Osteocyte (in vitro differentiated cells): ENCODE results near the gene TRIO. TPM values are rescaled to one million over a fixed set of nuclear protein-coding genes. Genes with fewer than 3 reads are reported as not detected.

Source experiments
- DNase-seq: peaks from one replicate; pipeline ENCODE4 v3.0.0; 2021; ENCODE audit warnings: mixed read lengths; ENCODE audit not compliant: unreplicated experiment; ENCODE audit errors: extremely low spot score
- H3K27ac Mint-ChIP-seq: one replicate; pipeline ENCODE4 v1.8.0; 2021; ENCODE audit warnings: mild to moderate bottlenecking, mixed read lengths; ENCODE audit not compliant: unreplicated experiment
- H3K27me3 Mint-ChIP-seq: one replicate; pipeline ENCODE4 v1.8.0; 2021; ENCODE audit warnings: mixed read lengths; ENCODE audit not compliant: unreplicated experiment
- H3K36me3 Mint-ChIP-seq: one replicate; pipeline ENCODE4 v1.8.0; 2021; ENCODE audit warnings: mixed read lengths; ENCODE audit not compliant: unreplicated experiment
- H3K4me1 Mint-ChIP-seq: one replicate; pipeline ENCODE4 v1.8.0; 2021; ENCODE audit warnings: mixed read lengths; ENCODE audit not compliant: unreplicated experiment
- H3K4me3 Mint-ChIP-seq: one replicate; pipeline ENCODE4 v1.8.0; 2021; ENCODE audit warnings: mild to moderate bottlenecking, moderate library complexity, mixed read lengths; ENCODE audit not compliant: unreplicated experiment
- H3K9me3 Mint-ChIP-seq: one replicate; pipeline ENCODE4 v1.8.0; 2021; ENCODE audit warnings: mixed read lengths; ENCODE audit not compliant: unreplicated experiment
- total RNA-seq: library from RNA; stranded (reverse); gene quantifications from 2 replicates; pipeline ENCODE4 v1.2.1, GENCODE V29; 2021
- TF ChIP-seq, protein P1 (sequence below): fragments of 200-600 bp; sonication (generic); IDR thresholded peaks from 2 replicates; pipeline ENCODE4 v1.5.0; 2021; ENCODE audit warnings: antibody characterized with exemption, mild to moderate bottlenecking, moderate library complexity

The TRIO gene
- total RNA-seq, 1 donor from 2014 or later, result 336 TPM

DNA sequence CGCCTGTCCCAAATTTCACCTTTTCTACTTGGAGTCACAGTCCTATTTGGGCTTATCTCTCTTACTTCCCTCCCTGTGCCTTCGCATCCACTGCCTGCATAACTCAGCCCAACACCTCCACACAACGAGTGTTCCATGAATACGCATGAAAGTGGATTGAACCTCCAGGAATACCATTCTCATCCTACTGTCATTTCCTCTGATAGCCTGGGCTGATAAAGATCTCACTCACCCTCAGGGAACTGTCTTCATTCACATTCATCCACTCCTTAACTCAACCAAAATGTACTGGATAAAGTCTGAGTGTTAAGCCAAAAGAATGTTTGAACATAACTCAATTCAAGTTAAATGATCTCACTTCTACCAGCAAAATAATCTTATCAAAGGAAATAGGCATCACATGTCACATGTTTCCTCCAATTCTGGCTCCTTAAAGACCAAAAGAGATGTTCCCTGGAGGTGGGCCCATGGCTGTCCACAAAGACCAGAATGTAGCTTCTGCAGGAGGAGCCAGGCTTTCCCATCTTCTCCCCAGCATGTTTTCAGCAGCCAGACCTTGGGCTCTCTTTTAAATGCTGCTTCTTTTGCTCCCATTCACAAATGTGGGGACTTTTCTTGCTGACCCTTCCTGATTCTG lies 28.4 kb upstream of the TRIO start:
- TF ChIP-seq, protein P1, sequence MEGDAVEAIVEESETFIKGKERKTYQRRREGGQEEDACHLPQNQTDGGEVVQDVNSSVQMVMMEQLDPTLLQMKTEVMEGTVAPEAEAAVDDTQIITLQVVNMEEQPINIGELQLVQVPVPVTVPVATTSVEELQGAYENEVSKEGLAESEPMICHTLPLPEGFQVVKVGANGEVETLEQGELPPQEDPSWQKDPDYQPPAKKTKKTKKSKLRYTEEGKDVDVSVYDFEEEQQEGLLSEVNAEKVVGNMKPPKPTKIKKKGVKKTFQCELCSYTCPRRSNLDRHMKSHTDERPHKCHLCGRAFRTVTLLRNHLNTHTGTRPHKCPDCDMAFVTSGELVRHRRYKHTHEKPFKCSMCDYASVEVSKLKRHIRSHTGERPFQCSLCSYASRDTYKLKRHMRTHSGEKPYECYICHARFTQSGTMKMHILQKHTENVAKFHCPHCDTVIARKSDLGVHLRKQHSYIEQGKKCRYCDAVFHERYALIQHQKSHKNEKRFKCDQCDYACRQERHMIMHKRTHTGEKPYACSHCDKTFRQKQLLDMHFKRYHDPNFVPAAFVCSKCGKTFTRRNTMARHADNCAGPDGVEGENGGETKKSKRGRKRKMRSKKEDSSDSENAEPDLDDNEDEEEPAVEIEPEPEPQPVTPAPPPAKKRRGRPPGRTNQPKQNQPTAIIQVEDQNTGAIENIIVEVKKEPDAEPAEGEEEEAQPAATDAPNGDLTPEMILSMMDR, result no peak
- no peaks in the 10 kb centered on the region for H3K27me3 Mint-ChIP-seq
- H3K27ac Mint-ChIP-seq, result no peak overlapping the region
- no peak for DNase-seq
- H3K9me3 Mint-ChIP-seq, result no peaks in the 10 kb centered on the region
- H3K4me3 Mint-ChIP-seq, result no peak overlapping the region
- no peaks in the 10 kb centered on the region for H3K36me3 Mint-ChIP-seq
- peaks cover 19% of the 10 kb centered on the region for H3K4me1 Mint-ChIP-seq

DNA sequence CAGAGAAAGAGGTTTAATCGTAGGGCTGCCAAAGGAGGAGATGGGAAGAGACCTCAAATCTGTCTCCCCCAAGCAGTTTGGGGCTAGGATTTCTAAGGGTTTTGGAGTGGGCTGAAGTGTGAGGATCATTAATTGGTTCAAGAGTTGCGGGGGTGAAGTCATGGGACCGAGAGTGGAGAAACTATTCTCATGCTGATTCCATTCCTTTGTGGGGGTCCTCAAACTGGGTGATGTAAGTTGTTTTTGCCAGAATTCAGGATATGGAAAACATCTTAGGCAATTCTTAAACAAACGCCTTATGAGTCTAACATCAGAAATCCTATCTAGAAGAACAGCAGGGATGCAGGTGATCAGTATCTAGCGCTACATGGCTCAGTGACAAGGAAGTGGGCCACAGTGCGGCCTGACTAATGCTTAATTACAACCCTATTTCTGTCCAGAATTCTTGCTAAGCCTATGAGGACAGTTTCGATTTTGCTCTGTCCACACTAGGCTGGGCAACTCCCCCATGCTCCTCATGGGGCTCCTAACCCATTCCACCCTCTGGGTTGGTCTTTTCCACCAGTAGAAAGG lies 27.7 kb upstream of the TRIO start:
- Mint-ChIP-seq H3K27me3 (no peaks in the 10 kb centered on the region), H3K4me1 (peaks cover 19% of the 10 kb centered on the region), H3K4me3 (no peak overlapping the region), H3K9me3 (no peaks in the 10 kb centered on the region), H3K27ac (no peak overlapping the region), H3K36me3 (no peaks in the 10 kb centered on the region)
- TF ChIP-seq, protein P1, result no peak
- DNase-seq, result no peak

GRCh38 chr5:14118551-14119320 lies 24.4 kb upstream of the TRIO start:
- TF ChIP-seq, protein P1, result no peak
- no peak overlapping the region for H3K4me3 Mint-ChIP-seq
- no peaks in the 10 kb centered on the region for H3K9me3 Mint-ChIP-seq
- no peaks in the 10 kb centered on the region for H3K27me3 Mint-ChIP-seq
- peak overlapping the region; percentile 60 for H3K27ac Mint-ChIP-seq
- no peaks in the 10 kb centered on the region for H3K36me3 Mint-ChIP-seq
- peaks cover 19% of the 10 kb centered on the region for H3K4me1 Mint-ChIP-seq
- no peak for DNase-seq

- TF ChIP-seq, protein P1, result no peak
- Mint-ChIP-seq H3K9me3 (no peaks in the 10 kb centered on the region), H3K27ac (no peak overlapping the region), H3K4me3 (no peak overlapping the region), H3K27me3 (no peaks in the 10 kb centered on the region), H3K4me1 (peaks cover 17% of the 10 kb centered on the region), H3K36me3 (no peaks in the 10 kb centered on the region)
- no peak for DNase-seq
Measured at GRCh38 chr5:14120176-14120575, 23.0 kb upstream of the TRIO start.

DNA sequence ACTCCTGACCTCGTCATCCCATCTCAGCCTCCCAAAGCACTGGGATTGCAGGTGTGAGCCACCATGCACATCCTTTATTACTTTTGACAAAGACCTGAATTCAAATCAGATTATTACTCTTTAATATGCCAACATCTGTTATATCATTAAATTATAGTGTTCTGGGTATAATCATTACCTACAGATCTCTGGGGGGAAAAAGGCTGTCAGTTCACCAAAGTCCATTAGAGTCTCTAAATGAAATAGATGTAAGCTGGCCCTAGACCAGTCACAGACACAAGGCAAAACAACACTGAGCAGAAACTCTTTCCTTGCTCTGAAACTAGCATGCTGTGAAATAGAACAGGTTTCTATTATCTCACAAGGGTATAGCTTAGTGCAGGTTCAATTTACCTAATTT lies 21.6 kb upstream of the TRIO start:
- Mint-ChIP-seq H3K4me1 (peaks cover 17% of the 10 kb centered on the region), H3K4me3 (no peak overlapping the region), H3K36me3 (no peaks in the 10 kb centered on the region), H3K27ac (no peak overlapping the region), H3K27me3 (no peaks in the 10 kb centered on the region), H3K9me3 (no peaks in the 10 kb centered on the region)
- DNase-seq, result no peak
- TF ChIP-seq, protein P1, result no peak
